SK-N-SH treated with all-trans-retinoic acid at 6 μM for 48 hours (cell line): ENCODE measurements around the gene NCS1.

Source experiments
- ATAC-seq: fragments of 200-7000 bp; cut with Tn5 transposase; 3 replicates; pipeline ENCODE4 v1.9.1; 2020; ENCODE audit warnings: mild to moderate bottlenecking, moderate library complexity
- ARNTL ChIP-seq: fragments of 450-650 bp; formaldehyde crosslinking; IDR thresholded peaks from 2 replicates; pipeline ENCODE4 v1.5.0; 2020; ENCODE audit warnings: low read depth, mild to moderate bottlenecking, moderate library complexity, borderline replicate concordance
- BACH2 ChIP-seq: fragments of 250-450 bp; sonication (Bioruptor Pico); IDR thresholded peaks from 2 replicates; pipeline ENCODE4 v1.9.0; 2021; ENCODE audit warnings: mild to moderate bottlenecking, borderline replicate concordance
- ESRRG ChIP-seq: fragments of 250-450 bp; sonication (Bioruptor Pico); IDR thresholded peaks from 2 replicates; pipeline ENCODE4 v1.6.1; 2021; ENCODE audit warnings: mild to moderate bottlenecking
- GLIS3 ChIP-seq: fragments of 250-450 bp; sonication (Bioruptor Pico); IDR thresholded peaks from 2 replicates; pipeline ENCODE4 v1.5.0; 2020; ENCODE audit warnings: mild to moderate bottlenecking, moderate library complexity
- ISL1 ChIP-seq: fragments of 250-450 bp; sonication (Bioruptor Pico); IDR thresholded peaks from 2 replicates; pipeline ENCODE4 v2.1.2; 2022; ENCODE audit warnings: mild to moderate bottlenecking, moderate library complexity
- OSR1 ChIP-seq: fragments of 250-450 bp; sonication (Bioruptor Pico); IDR thresholded peaks from 2 replicates; pipeline ENCODE4 v1.8.0; 2022; ENCODE audit warnings: moderate library complexity, mild to moderate bottlenecking, inconsistent platforms
- PATZ1 ChIP-seq: fragments of 250-450 bp; sonication (Bioruptor Pico); IDR thresholded peaks from 2 replicates; pipeline ENCODE4 v1.8.0; 2020; ENCODE audit warnings: mild to moderate bottlenecking, moderate library complexity, borderline replicate concordance
- POU6F1 ChIP-seq: fragments of 250-450 bp; sonication (Bioruptor Pico); IDR thresholded peaks from 2 replicates; pipeline ENCODE4 v1.8.0; 2021; ENCODE audit warnings: low read depth, mild to moderate bottlenecking, moderate library complexity, borderline replicate concordance
- PPARA ChIP-seq: fragments of 250-450 bp; sonication (Bioruptor Pico); IDR thresholded peaks from 2 replicates; pipeline ENCODE4 v1.5.0; 2020; ENCODE audit warnings: mild to moderate bottlenecking, borderline replicate concordance
- RARB ChIP-seq: fragments of 250-450 bp; sonication (Bioruptor Pico); IDR thresholded peaks from 2 replicates; pipeline ENCODE4 v1.8.0; 2021; ENCODE audit warnings: mild to moderate bottlenecking, moderate library complexity
- SNAI2 ChIP-seq: fragments of 250-450 bp; sonication (Bioruptor Pico); IDR thresholded peaks from 2 replicates; pipeline ENCODE4 v1.5.0; 2020; ENCODE audit warnings: mild to moderate bottlenecking, moderate library complexity
- TCF4 ChIP-seq: fragments of 250-450 bp; sonication (Bioruptor Pico); IDR thresholded peaks from 2 replicates; pipeline ENCODE4 v1.8.0; 2021; ENCODE audit warnings: mild to moderate bottlenecking, moderate library complexity, borderline replicate concordance
- TOX ChIP-seq: fragments of 250-450 bp; sonication (Bioruptor Pico); IDR thresholded peaks from 2 replicates; pipeline ENCODE4 v1.8.0; 2021; ENCODE audit warnings: mild to moderate bottlenecking, moderate library complexity, borderline replicate concordance
- ZC3H10 ChIP-seq: fragments of 250-450 bp; sonication (Bioruptor Pico); IDR thresholded peaks from 2 replicates; pipeline ENCODE4 v1.5.1; 2021; ENCODE audit warnings: mild to moderate bottlenecking, moderate library complexity
- ZFP3 ChIP-seq: fragments of 250-450 bp; sonication (Bioruptor Pico); IDR thresholded peaks from 2 replicates; pipeline ENCODE4 v1.5.0; 2020; ENCODE audit warnings: mild to moderate bottlenecking, moderate library complexity
- ZFP30 ChIP-seq: fragments of 450-650 bp; formaldehyde crosslinking; IDR thresholded peaks from 2 replicates; pipeline ENCODE4 v1.5.0; 2022; ENCODE audit warnings: mild to moderate bottlenecking, moderate library complexity
- ZNF70 ChIP-seq: fragments of 450-650 bp; formaldehyde crosslinking; IDR thresholded peaks from 2 replicates; pipeline ENCODE4 v1.5.0; 2020; ENCODE audit warnings: mild to moderate bottlenecking, moderate library complexity
- ZNF8 ChIP-seq: fragments of 450-650 bp; formaldehyde crosslinking; IDR thresholded peaks from 2 replicates; pipeline ENCODE4 v1.5.0; 2020; ENCODE audit warnings: mild to moderate bottlenecking, moderate library complexity
- TF ChIP-seq, protein P1 (sequence below): fragments of 250-450 bp; sonication (Bioruptor Pico); IDR thresholded peaks from 2 replicates; pipeline ENCODE4 v1.5.1; 2021; ENCODE audit warnings: mild to moderate bottlenecking, moderate library complexity
- TF ChIP-seq, protein P2 (sequence below): fragments of 250-450 bp; sonication (Bioruptor Pico); IDR thresholded peaks from 2 replicates; pipeline ENCODE4 v1.5.0; 2020; ENCODE audit warnings: mild to moderate bottlenecking, moderate library complexity

NCS1 gene

DNA sequence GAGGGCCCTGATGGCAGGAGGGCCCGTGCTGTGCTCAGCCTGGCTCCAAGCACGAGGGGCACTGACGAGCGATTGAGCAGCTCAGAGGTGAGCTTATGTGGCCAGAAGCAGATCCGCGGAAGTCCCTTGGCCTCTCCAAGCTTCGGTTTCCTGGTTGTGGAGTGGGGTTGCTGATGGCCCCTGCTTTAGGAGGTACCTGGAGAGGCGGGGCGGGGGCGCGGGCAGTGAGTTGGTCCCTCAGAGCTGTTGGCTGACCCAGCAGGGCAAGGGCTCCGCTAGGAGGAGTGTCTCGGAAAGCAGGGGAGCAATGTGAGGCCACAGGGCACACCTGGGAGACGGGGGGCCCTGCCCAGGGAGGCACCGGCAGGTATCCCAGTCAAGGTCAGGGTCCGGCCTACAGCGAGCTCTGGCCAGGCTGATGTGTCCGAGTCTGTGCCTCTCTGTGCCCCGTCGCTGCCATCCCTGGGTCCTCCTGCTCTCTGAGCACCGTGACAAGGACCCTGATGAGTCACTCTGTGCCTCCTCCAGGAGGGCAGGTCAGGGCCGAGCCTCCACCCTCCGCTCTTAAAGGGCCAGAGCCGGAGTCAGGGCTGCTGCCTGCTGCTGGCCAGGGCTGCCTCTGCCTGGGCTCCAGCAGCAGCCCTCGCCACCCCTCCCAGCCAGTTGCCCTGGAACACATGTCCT lies 14.8 kb downstream of the NCS1 start:
- ATAC-seq, result peak; percentile 75
- TF ChIP-seq ARNTL (CRISPR knock-in tag), result no peak
- no peak for TF ChIP-seq PATZ1 (CRISPR knock-in tag)
- TF ChIP-seq ZC3H10 (CRISPR knock-in tag), result no peak
- TF ChIP-seq OSR1 (CRISPR knock-in tag), result no peak
- no peak for TF ChIP-seq ESRRG (CRISPR knock-in tag)
- no peak for TF ChIP-seq TOX (CRISPR knock-in tag)
- no peak for TF ChIP-seq ZFP3 (CRISPR knock-in tag)
- no peak for TF ChIP-seq ISL1
- no peak for TF ChIP-seq ZFP30 (CRISPR knock-in tag)
- TF ChIP-seq, protein P1, sequence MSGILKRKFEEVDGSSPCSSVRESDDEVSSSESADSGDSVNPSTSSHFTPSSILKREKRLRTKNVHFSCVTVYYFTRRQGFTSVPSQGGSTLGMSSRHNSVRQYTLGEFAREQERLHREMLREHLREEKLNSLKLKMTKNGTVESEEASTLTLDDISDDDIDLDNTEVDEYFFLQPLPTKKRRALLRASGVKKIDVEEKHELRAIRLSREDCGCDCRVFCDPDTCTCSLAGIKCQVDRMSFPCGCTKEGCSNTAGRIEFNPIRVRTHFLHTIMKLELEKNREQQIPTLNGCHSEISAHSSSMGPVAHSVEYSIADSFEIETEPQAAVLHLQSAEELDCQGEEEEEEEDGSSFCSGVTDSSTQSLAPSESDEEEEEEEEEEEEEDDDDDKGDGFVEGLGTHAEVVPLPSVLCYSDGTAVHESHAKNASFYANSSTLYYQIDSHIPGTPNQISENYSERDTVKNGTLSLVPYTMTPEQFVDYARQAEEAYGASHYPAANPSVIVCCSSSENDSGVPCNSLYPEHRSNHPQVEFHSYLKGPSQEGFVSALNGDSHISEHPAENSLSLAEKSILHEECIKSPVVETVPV (CRISPR knock-in tag), result no peak
- TF ChIP-seq, protein P2, sequence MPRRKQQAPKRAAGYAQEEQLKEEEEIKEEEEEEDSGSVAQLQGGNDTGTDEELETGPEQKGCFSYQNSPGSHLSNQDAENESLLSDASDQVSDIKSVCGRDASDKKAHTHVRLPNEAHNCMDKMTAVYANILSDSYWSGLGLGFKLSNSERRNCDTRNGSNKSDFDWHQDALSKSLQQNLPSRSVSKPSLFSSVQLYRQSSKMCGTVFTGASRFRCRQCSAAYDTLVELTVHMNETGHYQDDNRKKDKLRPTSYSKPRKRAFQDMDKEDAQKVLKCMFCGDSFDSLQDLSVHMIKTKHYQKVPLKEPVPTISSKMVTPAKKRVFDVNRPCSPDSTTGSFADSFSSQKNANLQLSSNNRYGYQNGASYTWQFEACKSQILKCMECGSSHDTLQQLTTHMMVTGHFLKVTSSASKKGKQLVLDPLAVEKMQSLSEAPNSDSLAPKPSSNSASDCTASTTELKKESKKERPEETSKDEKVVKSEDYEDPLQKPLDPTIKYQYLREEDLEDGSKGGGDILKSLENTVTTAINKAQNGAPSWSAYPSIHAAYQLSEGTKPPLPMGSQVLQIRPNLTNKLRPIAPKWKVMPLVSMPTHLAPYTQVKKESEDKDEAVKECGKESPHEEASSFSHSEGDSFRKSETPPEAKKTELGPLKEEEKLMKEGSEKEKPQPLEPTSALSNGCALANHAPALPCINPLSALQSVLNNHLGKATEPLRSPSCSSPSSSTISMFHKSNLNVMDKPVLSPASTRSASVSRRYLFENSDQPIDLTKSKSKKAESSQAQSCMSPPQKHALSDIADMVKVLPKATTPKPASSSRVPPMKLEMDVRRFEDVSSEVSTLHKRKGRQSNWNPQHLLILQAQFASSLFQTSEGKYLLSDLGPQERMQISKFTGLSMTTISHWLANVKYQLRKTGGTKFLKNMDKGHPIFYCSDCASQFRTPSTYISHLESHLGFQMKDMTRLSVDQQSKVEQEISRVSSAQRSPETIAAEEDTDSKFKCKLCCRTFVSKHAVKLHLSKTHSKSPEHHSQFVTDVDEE (CRISPR knock-in tag), result no peak
- TF ChIP-seq TCF4 (CRISPR knock-in tag), result no peak
- TF ChIP-seq PPARA, result no peak
- TF ChIP-seq ZNF70 (CRISPR knock-in tag), result no peak
- TF ChIP-seq RARB (CRISPR knock-in tag), result no peak
- no peak for TF ChIP-seq POU6F1 (CRISPR knock-in tag)
- no peak for TF ChIP-seq ZNF8
- no peak for TF ChIP-seq BACH2 (CRISPR knock-in tag)

DNA sequence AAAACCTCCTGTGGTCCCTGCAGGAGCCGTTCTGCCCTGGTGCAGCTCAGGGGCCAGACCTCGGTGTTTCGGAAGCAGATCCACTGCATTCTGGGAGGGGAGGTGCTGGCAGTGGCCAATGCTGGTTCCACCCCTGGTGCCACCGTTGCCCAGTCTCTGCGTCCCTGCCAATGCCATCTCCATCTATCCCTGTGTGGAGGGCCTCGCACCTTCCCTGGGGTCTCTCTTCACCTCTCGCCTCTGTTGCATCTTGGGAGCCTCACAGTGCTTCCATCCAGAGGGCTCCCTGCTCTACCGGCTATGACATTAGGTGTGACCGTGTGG lies 15.3 kb downstream of the NCS1 start:
- ATAC-seq, result no peak
- no peak for TF ChIP-seq ESRRG (CRISPR knock-in tag)
- TF ChIP-seq, protein P1 (CRISPR knock-in tag), result no peak
- TF ChIP-seq ARNTL (CRISPR knock-in tag), result no peak
- no peak for TF ChIP-seq RARB (CRISPR knock-in tag)
- no peak for TF ChIP-seq POU6F1 (CRISPR knock-in tag)
- no peak for TF ChIP-seq ZFP3 (CRISPR knock-in tag)
- no peak for TF ChIP-seq PATZ1 (CRISPR knock-in tag)
- no peak for TF ChIP-seq TOX (CRISPR knock-in tag)
- TF ChIP-seq ZNF70 (CRISPR knock-in tag), result no peak
- TF ChIP-seq BACH2 (CRISPR knock-in tag), result no peak
- TF ChIP-seq GLIS3, result no peak
- no peak for TF ChIP-seq SNAI2
- TF ChIP-seq TCF4 (CRISPR knock-in tag), result no peak
- no peak for TF ChIP-seq ZC3H10 (CRISPR knock-in tag)
- TF ChIP-seq ZFP30 (CRISPR knock-in tag), result no peak
- no peak for TF ChIP-seq PPARA
